ENCODE data around the gene RPL5.

Gene RPL5

DNA sequence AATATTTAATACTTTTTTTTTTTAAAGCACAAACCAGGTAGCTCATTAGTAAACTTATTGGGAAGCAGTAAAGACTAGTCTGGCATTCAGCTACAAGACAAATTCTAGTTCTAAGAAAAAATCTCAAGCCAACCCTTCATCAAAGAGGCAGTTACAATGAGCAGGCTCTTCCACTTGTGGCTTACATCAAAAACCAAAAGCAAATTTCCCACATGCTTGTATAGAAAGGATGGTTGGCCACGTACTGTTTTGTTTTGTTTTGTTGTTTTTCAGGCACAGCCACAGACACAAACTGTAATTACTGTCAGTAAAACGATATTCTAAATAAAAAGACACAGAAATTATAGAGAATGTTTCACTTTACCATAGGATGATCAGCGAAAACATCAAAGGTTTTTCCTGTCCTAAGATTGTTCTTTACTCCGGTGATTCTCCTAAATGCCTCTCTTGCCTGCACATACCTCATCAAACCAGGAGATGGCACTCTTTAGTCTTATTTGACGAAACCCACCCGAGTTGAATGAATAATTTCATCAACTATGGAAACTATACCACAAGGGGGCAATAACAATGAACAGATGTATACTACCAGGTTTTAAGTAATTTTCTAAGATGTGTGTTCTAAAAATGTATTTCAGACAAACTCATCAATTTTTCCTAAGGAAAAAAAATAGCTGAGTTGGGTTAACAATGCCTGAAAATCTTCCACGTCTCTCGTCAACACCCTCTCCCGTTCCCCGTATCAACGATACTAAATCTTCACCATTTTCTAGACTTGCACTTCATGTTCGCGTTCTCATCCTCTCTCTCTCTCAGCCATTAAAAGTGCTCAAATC, 26.9 kb downstream of the RPL5 start:
- peak in 3 of 5 experiments; percentile 14 to 83 (median 62) for DNase-seq

DNA sequence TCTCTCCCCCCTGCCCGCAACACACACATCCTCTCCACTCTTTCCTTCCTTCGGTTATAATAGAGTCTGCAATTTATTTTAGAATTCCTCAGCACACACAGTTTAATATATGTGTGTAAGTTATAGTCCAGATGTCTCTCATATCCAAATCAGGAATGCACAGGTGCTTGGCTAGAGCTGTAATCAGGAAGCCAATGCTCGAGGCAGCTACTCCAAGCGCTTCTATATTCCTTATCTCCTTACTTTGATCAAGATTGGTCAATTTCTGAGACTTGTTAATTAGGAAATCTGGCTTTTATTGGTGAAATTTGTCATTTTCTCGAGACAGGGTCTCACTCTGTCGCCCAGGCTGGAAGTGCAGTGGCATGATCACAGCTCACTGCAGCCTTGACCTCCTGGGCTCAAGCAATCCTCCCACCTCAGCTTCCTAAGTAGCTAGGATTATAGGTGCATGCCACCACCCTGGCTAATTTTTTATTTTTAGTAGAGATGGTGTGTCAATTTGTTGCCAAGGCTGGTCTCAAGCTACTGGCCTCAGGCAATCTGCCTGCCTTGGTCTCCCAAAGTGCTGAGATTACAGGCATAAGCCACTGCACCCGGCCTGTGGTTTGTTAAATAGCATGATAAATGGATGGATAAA, 27.7 kb downstream of the RPL5 start:
- no peak for DNase-seq

DNA sequence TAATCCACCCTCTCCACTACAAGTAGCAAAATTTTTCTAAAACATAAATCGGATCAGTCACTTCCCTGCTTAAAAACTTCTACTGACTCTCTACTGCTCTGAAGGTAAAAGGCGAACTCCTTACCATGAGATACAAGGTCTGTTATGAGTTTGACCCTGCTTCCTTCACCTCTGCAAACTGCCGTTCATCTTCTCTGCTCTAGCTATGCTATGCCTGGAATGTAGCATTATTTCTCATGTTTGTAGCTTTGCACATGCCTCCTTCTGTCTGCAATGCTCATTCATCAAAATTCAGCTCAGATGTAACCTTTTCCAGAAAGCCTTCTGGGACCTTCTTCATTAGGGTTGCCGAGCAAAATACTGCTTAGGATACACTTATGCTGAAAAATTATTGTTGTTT, 30.8 kb downstream of the RPL5 start:
- DNase-seq = no peak

DNA sequence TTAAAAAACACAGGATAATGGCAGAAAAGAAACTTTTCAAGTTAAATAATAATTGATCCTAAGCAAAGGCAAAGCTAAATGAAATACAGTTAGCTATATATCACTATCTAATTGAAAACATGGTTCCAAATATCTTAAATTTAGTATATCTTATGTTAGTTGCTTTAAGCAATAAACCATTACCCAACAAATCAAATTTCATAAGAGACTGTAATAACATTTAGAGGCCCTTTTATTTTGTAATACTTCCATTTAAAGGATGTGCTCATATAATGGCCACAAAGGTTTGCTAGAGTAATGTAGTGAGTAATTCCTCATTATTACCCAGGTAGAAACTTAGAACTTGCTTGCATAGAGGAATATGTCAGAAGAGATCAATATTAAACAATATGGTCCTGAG, 32.3 kb downstream of the RPL5 start:
- DNase-seq = no peak

DNA sequence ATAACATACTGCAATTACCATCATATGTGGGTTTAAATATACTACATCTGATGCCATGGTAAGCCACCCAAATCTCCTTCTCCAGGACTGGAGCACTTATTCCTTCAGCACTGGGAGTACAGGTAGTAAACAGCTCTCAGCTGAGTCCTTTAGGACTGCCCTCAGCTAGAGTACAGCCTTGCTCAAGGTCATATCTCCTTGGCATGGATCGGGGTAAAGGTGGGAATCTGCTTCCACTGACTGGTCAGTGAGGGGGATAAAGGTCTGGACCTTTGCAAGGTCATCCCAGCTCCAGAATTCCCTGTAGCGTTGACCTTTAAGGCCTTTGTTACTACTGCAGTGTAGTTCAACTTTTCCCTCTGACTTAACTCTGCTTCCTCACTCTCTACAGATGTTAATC, 38.8 kb downstream of the RPL5 start:
- no peak for DNase-seq

DNA sequence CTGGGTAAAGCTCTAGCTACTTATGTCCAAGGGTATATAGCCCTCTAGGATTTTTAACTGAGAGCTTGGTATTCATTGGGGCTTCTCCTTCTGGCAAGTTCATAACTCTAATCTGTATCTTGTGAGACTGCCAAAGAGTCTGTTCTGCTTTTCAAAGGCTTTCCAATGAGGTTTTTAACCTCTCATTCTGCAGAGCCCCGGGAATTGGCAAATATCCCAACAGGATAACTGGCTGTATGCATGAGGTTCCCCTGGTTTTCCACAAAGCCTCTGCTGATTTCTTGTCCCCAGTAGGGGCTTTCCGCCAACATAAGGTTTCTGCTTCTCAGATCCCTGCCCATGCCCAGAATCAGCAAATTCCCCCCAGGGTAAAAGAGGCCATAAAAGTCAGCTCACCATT, 40.9 kb downstream of the RPL5 start:
- no peak for DNase-seq

DNA sequence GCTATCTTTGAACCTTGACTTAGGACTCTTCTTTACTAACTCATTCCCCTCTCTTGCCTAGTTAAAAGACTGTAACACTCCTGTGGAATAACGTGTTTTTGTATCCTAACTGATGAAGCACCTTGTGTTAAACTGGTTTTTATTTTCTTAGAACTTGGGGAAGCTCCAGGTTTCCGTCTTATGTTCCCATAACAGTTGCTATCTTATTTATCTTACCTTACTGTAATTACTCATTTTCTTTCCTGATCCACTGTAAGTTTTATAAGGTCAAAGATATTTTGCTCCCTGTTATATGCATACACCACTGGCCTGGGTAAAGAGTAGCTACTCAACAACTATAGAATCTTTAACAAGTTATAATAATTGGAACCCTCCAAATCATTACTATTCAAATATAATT, 43.1 kb downstream of the RPL5 start:
- DNase-seq = no peak

DNA sequence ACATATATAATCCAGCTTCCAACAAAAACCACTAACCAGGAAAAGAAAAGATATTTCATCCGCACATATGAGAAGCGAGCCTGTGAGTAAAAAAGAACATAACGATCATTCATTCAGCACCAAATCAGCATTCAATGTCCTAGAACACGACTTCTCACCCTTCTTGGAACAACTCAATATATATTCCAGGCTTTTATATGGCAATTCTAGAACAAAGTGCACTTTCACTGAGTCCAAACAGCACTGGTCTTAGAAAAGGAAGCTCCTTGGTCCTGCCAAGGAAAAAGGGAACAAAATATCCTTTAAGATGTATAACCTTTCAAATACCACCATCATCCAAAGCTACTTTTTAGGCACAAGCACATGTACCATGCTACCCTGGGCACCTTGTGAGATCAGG, 44.5 kb downstream of the RPL5 start:
- no peak for DNase-seq

DNA sequence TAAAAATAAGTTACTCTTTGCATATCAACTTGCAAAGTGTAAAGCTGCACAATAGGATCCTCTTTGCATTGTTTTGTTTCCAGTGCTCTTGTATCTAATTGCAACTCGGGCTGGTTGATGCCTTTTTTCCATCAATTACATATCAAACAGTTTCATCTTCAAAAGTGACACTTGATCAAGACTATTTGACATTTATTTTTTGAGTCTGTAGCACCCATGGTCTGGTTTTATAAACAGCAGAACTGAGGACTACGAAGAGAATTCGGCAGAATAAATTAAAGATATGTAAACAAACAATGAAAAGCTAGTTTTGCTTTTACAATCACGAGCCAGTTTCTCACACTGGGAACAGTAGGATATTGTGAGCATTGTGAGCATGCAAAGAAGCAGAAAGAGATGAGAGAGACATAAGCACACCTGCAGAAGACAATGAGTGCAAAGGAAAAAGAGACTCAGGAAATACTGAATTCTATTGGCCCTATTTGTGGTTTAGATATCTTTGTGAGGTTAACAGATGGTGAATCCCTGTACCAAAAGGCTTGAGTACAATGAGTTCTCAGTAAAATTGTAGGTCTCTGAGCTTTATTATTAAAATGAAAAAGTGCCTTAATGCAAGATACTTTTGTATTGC, 45.4 kb downstream of the RPL5 start:
- peak in 1 of 5 experiments; percentile 33 for DNase-seq

DNA sequence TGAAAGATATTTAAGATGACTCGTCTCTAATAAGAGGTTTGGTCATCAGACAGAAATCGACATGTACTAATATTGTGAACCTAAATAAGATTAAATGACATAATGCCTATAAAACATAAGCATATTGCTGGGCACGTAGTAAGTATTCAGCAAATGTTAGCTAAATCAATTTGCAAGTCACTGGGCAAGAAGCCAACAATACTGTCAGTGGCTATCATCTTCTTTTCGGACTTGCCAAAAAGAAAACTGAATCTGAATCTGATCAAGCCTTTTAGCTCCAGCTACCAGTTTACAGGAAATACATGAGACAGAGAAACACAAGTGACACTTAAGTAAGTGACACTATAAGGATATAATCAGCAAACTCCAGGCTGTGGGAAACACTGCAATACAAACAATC, 46.0 kb downstream of the RPL5 start:
- DNase-seq = peak in 2 of 5 experiments; percentile 10 to 25

DNA sequence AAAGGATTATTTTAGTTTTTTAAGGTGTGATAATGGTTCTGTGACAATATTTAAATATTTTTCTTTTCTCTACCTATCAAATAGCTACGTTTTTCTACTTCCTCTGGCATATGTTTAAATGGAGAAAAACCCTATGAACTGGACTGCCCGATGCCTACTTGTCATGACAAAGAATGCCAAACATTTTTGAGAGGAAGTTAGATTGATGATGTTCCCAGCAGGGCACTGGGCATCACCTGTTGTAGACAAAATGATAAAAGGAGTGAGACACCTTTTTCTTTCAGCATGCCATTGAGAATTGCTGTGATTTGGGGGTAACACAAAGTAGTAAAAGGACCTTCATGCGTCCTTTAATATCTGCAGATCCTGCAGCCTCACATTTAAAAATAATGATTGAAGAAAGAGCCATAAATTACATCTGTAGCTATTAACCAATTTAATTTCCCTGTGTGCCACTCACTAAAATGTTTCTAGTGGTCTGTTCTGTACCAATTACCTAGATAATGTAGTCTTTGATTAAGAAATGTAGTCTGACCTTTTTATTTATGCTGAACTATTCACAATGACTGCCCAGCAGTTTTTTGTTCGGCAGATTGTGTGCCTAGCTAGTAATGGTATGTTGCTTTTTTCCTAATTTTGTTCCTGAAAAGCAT, 47.6 kb downstream of the RPL5 start:
- DNase-seq = no peak

DNA sequence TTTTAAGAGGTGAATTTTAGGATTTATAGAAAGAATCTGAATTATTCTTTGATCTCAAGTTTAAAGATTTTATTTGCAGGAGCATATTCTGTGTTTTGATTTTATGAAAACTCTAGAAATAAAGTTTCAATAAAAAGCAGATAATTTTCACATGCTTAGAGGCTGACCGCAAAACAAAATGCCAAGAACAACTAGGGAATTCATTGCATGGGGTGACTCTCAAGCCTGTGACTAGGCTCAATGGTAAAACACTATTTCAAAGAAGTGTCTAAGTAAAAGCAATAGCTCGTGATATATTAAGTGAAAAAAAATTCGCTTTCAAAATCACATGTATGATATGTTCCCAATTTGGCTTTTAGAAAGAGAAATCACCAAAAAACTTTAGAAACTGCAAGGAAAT, 49.6 kb downstream of the RPL5 start:
- DNase-seq = no peak

DNA sequence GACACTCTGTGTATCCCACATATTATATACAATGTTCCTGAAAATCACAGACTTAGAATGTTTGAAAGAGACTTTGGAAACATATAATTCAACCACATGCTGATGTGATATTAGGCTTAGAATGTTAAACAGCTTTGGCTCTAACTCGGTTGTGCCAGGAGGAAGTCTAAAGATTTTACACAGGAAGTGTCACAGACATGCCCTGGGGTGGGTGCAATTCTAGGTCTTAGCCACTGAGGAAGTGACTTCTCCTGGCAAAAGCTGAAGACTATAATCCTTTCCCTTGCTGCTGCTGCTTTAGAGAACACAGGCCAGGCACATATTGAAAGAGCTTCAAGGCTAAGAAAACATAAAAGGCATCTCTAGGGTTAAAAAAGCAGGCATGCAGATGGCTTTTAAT, 51.0 kb downstream of the RPL5 start:
- peak in 2 of 5 experiments; percentile 49 to 67 for DNase-seq

DNA sequence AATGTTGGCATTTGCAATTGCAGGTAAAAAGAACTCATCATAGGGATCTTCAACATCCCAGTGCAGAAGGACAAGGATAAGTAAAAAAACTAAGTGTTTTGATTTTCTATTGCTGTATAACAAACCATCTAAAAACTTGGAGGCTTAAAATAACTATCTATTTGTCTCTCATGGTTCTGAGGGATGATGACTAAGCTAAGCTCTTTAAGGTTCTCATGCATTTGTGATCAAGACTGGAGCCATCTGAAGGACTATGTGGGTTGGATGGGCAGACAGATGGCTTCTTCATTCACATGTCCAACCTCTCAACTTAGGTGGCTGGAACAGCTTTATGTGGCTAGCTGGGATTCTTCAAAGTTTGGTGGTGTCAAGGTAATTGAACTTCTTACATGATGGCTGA, 51.5 kb downstream of the RPL5 start:
- DNase-seq = no peak

DNA sequence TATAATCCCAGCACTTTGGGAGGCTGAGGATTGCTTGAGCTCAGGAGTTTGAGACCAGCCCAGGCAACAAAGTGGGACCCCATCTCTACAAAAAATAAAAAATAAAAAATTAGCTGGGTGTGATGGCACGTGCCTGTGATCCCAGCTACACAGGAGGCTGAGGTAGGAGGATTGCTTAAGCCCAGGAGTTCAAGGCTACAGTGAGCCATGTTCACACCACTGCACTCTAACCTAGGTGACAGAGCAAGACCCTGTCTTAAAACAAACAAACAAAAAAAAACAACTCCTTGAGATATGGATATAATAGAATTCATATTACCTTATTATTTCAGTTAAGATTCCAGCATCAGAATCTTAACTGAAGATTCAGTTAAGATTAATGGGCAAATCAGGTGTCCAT, 52.4 kb downstream of the RPL5 start:
- no peak for DNase-seq

DNA sequence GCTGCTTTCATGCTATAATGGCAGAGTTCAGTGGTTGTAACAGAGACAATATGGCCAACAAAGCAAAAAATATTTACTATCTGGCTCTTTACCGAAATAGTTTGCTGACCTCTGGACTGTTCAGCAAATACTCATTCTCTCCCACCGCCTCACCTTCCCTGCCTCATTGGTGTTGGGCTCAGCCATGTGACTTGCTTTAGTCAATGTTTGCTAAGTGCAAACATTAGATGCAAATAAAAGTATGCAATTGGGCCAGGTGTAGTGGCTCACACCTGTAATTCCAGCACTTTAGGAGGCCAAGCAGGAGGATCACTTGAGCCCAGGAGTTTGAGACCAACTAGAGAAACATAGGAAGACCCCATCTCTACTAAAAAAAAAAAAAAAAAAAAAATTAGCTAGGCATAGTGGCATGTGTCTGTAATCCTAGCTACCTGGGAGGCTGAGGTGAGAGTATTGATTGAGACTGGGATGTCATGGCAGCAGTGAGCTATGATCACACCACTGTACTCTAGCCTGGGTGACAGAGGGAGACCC, 55.1 kb downstream of the RPL5 start:
- no peak for DNase-seq

DNA sequence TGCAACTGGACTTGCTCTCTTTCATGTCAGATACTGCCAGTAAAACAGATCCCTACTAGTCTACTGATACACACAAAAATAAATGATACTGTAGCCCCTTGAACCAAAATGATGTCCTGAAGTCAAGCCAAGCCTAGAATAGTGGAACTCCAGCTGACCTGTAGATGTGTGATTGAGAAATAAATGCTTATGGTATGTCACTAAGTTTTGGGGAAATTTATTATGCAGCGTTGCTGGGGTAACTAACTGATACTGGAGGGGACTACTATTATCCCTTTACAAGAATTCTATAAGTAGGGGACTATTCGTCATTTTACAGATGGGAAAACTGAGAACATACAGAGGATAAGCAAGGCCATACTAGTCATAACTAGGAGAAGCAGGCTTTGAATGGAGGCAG, 55.6 kb downstream of the RPL5 start:
- no peak for DNase-seq
